NB4 (cell line): ENCODE measurements around the gene MYH15.

Source experiments
- DNase-seq: peaks from one replicate; pipeline ENCODE4 v3.0.0; 2010; ENCODE audit warnings: low read depth
- H3K4me3 ChIP-seq: one replicate; pipeline ENCODE4 v1.5.1; 2011; ENCODE audit warnings: mild to moderate bottlenecking, low read depth, low read length, moderate library complexity
- MYC ChIP-seq: IDR thresholded peaks from 2 replicates; pipeline ENCODE4 v1.6.1; 2011; ENCODE audit warnings: low read depth, low read length
- POLR2A ChIP-seq: IDR thresholded peaks from 2 replicates; pipeline ENCODE4 v1.6.1; 2011; ENCODE audit warnings: mild to moderate bottlenecking; ENCODE audit not compliant: insufficient read length; ENCODE audit errors: extremely low read depth
- TF ChIP-seq, protein P1 (sequence below): IDR thresholded peaks from 2 replicates; pipeline ENCODE4 v1.6.1; 2011; ENCODE audit warnings: low read depth, low read length
- TF ChIP-seq, protein P2 (sequence below): IDR thresholded peaks from one replicate; pipeline ENCODE4 v1.5.1; 2012; ENCODE audit warnings: low read depth, low read length

MYH15 gene

DNA sequence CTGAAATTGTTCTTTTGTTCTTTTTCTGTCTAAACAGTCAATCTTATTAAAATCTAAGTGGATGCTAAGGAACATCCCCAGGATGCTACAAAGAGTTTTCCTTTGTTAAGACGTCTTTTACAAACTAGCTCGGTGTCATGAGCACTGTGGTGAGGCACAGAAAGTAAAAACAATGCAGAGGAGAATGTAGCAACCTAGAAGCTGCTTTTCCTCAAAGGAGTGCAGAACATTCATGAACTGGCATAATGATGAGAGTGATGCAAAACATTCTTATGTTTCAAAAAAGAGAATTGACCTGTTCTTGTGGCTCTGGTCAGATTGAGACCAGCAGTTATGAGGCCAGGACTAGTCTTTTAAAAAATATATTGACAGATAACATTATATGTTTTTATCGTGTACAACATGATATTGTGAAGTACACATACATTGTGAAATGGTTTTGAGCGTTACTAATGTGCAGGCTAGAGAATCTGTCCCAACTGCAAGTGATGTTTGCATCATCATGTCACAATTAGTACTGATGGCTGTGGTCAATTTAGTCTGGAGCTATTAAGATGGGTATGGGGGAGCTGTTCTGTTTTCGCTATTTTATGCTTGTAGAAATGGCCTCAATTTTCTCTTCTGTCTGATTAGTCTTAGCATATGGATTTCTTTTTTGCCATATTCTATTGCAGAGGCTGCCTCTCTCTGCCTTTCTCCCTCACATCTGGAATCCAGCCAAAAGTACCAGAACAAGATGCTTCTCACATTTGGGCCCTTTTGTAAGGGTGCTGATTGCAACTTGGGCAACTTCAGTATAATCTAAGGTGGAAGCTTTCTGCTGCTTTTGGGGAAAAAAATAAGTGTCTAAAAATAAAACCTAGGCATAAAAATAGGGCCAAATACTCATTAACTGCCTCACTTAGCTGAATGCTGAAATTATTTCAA, 163.8 kb downstream of the MYH15 start:
- peak; percentile 65 for DNase-seq
- TF ChIP-seq MYC (no peak), POLR2A (no peak)
- TF ChIP-seq, protein P1, sequence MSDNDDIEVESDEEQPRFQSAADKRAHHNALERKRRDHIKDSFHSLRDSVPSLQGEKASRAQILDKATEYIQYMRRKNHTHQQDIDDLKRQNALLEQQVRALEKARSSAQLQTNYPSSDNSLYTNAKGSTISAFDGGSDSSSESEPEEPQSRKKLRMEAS: no peak
- TF ChIP-seq, protein P2, sequence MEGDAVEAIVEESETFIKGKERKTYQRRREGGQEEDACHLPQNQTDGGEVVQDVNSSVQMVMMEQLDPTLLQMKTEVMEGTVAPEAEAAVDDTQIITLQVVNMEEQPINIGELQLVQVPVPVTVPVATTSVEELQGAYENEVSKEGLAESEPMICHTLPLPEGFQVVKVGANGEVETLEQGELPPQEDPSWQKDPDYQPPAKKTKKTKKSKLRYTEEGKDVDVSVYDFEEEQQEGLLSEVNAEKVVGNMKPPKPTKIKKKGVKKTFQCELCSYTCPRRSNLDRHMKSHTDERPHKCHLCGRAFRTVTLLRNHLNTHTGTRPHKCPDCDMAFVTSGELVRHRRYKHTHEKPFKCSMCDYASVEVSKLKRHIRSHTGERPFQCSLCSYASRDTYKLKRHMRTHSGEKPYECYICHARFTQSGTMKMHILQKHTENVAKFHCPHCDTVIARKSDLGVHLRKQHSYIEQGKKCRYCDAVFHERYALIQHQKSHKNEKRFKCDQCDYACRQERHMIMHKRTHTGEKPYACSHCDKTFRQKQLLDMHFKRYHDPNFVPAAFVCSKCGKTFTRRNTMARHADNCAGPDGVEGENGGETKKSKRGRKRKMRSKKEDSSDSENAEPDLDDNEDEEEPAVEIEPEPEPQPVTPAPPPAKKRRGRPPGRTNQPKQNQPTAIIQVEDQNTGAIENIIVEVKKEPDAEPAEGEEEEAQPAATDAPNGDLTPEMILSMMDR: no peak
- H3K4me3 ChIP-seq: no peak overlapping the region

DNA sequence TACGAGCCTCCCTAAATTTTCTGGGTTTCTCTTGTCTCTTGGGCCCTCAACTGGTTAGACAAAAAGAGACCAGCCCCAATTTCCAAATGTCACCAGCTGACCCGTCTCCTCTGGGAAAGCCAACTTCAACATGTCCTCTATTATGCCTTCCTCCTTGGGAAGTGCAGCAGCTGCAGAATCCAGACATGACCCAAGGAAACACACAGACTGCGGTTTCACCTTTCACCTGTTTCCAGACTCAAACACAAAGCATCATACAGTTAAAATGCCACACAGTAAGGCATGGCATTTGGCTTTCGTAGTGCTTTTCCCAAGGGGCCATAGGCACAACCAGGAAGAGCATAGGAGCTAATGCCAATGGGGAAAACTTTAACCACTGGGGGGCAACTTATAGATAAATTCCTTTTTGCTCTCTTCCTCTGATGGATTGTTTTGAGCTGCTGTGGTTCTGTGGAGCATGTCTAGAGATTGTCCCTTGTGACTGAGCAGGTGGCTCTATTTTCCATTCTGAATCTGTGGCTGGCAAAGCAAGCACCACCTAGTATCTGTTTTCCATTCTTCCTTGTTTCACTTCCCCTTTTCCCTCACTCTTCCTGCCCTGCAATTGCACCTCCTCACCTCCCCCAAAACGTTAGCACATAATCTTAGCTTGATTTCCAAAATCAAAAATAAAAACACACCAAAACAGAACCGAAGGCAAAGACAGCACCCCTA, 164.7 kb downstream of the MYH15 start:
- DNase-seq: peak; percentile 51
- TF ChIP-seq POLR2A: no peak
- TF ChIP-seq, protein P1: no peak
- no peak for TF ChIP-seq MYC
- TF ChIP-seq, protein P2: no peak
- no peak overlapping the region for H3K4me3 ChIP-seq

DNA sequence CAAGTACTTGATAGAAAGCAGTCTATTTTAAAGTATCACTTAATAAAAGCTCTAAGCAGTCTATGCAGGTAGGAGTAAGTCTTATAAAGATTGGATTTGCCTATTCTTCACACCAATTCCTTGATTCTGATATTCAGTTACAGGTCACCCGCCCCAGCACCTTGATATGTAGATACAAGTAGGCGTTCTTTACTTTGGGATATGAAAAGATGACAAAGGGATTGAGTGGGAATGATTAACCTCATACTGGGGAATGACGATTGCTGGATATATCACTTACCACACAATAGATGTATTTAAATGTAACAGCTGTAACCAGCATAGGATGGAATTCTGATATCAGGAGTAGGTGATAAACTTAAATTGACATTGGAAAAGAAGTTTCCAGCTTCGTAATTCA, 166.9 kb downstream of the MYH15 start:
- no peak for DNase-seq
- TF ChIP-seq POLR2A: no peak
- TF ChIP-seq, protein P1: no peak
- TF ChIP-seq, protein P2: no peak
- no peak for TF ChIP-seq MYC
- no peak overlapping the region for H3K4me3 ChIP-seq

DNA sequence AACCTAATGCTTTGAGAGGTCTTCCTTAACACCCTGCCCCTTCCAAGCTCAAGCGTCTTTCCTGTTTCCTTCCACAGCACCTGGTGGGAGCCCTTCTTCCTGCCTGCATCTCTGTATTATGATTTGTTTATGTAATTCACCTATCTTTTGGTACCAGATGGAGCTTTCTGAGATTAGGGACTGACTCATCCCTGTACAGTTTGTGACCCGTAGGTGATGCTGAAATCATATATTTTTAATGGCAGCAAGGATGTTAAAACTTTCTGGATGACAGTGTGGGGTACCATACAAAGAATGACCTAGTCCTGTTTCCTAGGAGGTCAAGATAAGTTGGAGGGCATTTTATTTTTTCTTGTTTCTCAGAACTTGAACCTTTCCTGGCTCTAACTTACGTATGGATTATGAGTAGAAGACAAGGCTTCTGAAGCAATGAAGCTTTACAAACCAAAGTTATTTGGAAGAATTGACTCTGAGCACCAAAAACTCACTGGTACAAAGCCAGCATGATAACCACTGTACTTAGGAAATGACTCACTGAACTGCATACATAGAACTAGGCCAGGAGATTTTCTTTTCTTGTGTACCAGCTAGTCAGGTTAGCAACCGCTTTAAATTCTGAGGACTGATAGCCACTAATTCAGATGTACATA, 167.4 kb downstream of the MYH15 start:
- TF ChIP-seq MYC (no peak), POLR2A (no peak)
- TF ChIP-seq, protein P2: no peak
- TF ChIP-seq, protein P1: no peak
- no peak overlapping the region for H3K4me3 ChIP-seq
- no peak for DNase-seq

DNA sequence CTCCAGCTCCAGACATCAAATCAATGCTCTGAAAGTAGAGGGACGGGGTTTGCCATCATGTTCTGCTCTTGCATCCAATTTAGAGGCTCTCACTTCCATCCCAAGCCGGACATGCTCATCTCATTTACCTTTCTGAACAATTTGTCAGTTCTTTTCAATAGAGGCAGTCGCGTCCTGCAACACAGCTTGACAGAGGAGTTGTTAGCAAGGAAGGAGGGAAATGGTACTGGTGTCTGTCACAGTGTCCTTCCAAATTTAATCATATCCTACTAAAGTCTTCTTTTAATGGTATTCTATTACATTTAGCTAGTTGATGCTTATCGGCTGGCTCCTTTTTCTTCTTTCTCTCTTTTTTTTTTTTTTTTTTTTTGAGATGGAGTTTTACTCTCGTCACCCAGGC, 168.5 kb downstream of the MYH15 start:
- no peak for DNase-seq
- TF ChIP-seq, protein P2: no peak
- TF ChIP-seq MYC (no peak), POLR2A (no peak)
- TF ChIP-seq, protein P1: no peak
- no peak overlapping the region for H3K4me3 ChIP-seq
